GM18907 (cell line): ENCODE measurements around the gene PARG.
"Not testable (repeated sequence)": the region's sequence is repeated elsewhere in the genome, so short reads cannot be mapped to it uniquely, and the experiment has no call there.

Experiments used
- ATAC-seq: cut with Tn5 transposase; IDR thresholded peaks from one replicate; pipeline ENCODE4 v1.9.1; 2021; ENCODE audit warnings: mild to moderate bottlenecking, moderate library complexity; ENCODE audit not compliant: unreplicated experiment

The PARG gene

GRCh38 chr10:49908290-49909080 lies 33.3 kb downstream of the PARG start:
- not testable (repeated sequence) for ATAC-seq

GRCh38 chr10:49903829-49904228 lies 38.0 kb downstream of the PARG start:
- ATAC-seq, result not testable (repeated sequence)

GRCh38 chr10:49900406-49900805 lies 41.4 kb downstream of the PARG start:
- not testable (repeated sequence) for ATAC-seq

- ATAC-seq, result not testable (repeated sequence)
Measured at GRCh38 chr10:49899999-49900398, 41.8 kb downstream of the PARG start.

GRCh38 chr10:49890025-49890424 lies 51.8 kb downstream of the PARG start:
- ATAC-seq, result not testable (repeated sequence)

- ATAC-seq, result not testable (repeated sequence)
Measured at GRCh38 chr10:49884739-49885331, 57.0 kb downstream of the PARG start.

- not testable (repeated sequence) for ATAC-seq
Measured at GRCh38 chr10:49883852-49884251, 58.0 kb downstream of the PARG start.

- not testable (repeated sequence) for ATAC-seq
Measured at GRCh38 chr10:49882327-49882726, 59.5 kb downstream of the PARG start.

GRCh38 chr10:49872740-49873139 lies 69.1 kb downstream of the PARG start:
- ATAC-seq, result not testable (repeated sequence)

GRCh38 chr10:49871462-49871861 lies 70.4 kb downstream of the PARG start:
- ATAC-seq, result not testable (repeated sequence)

- ATAC-seq, result not testable (repeated sequence)
Measured at GRCh38 chr10:49859933-49860332, 81.9 kb downstream of the PARG start.

- ATAC-seq, result not testable (repeated sequence)
Measured at GRCh38 chr10:49858697-49859382, 83.0 kb downstream of the PARG start.

GRCh38 chr10:49849520-49849919 lies 92.3 kb downstream of the PARG start:
- ATAC-seq, result not testable (repeated sequence)

- no peak for ATAC-seq
Measured at GRCh38 chr10:49844775-49845595, 96.8 kb downstream of the PARG start.

- ATAC-seq, result not testable (repeated sequence)
Measured at GRCh38 chr10:49842333-49842628, 99.5 kb downstream of the PARG start.

GRCh38 chr10:49841615-49842332 lies 100.1 kb downstream of the PARG start:
- no peak for ATAC-seq

GRCh38 chr10:49837685-49838084 lies 104.1 kb downstream of the PARG start:
- no peak for ATAC-seq

GRCh38 chr10:49837051-49837478 lies 104.8 kb downstream of the PARG start:
- ATAC-seq, result no peak

GRCh38 chr10:49834976-49835375 lies 106.9 kb downstream of the PARG start:
- no peak for ATAC-seq

GRCh38 chr10:49834201-49834600 lies 107.6 kb downstream of the PARG start:
- ATAC-seq, result no peak
